Glutamatergic neuron (in vitro differentiated cells): Measurements from ENCODE around the gene PFKFB2. TPM values are rescaled to one million over a fixed set of nuclear protein-coding genes. Genes with fewer than 3 reads are reported as not detected.

Source experiments
- DNase-seq: peaks from one replicate; pipeline ENCODE4 v3.0.0; 2022
- H3K27ac Mint-ChIP-seq: one replicate; pipeline ENCODE4 v1.8.0; 2020; ENCODE audit warnings: mild to moderate bottlenecking, mixed read lengths, inconsistent platforms; ENCODE audit not compliant: unreplicated experiment
- H3K27me3 Mint-ChIP-seq: one replicate; pipeline ENCODE4 v1.8.0; 2020; ENCODE audit warnings: mild to moderate bottlenecking, moderate library complexity, mixed read lengths, inconsistent platforms; ENCODE audit not compliant: unreplicated experiment
- H3K36me3 Mint-ChIP-seq: one replicate; pipeline ENCODE4 v1.8.0; 2020; ENCODE audit warnings: mild to moderate bottlenecking, mixed read lengths, inconsistent platforms; ENCODE audit not compliant: unreplicated experiment
- H3K4me1 Mint-ChIP-seq: one replicate; pipeline ENCODE4 v1.8.0; 2020; ENCODE audit warnings: mild to moderate bottlenecking, low read depth, mixed read lengths, inconsistent platforms; ENCODE audit not compliant: unreplicated experiment
- H3K4me3 Mint-ChIP-seq: one replicate; pipeline ENCODE4 v1.8.0; 2020; ENCODE audit warnings: mild to moderate bottlenecking, mixed read lengths, inconsistent platforms; ENCODE audit not compliant: unreplicated experiment
- H3K9me3 Mint-ChIP-seq: one replicate; pipeline ENCODE4 v1.8.0; 2020; ENCODE audit warnings: mild to moderate bottlenecking, moderate library complexity, mixed read lengths, inconsistent platforms; ENCODE audit not compliant: unreplicated experiment
- total RNA-seq: library from RNA; stranded (reverse); fragmentation: NEBNext Ultra II Directional; extraction: Animal tissue kit (Norgen Biotek cat#: 25700); gene quantifications from one replicate; pipeline ENCODE4 v1.2.1, GENCODE V29; 2021; ENCODE audit not compliant: unreplicated experiment
- TF ChIP-seq, protein P1 (sequence below): fragments of 200-600 bp; sonication (generic); IDR thresholded peaks from one replicate; pipeline ENCODE4 v1.5.0; 2021; ENCODE audit not compliant: partially characterized antibody, unreplicated experiment

PFKFB2 gene
- total RNA-seq, 1 donor from 2014 or later, result 3.6 TPM

DNA sequence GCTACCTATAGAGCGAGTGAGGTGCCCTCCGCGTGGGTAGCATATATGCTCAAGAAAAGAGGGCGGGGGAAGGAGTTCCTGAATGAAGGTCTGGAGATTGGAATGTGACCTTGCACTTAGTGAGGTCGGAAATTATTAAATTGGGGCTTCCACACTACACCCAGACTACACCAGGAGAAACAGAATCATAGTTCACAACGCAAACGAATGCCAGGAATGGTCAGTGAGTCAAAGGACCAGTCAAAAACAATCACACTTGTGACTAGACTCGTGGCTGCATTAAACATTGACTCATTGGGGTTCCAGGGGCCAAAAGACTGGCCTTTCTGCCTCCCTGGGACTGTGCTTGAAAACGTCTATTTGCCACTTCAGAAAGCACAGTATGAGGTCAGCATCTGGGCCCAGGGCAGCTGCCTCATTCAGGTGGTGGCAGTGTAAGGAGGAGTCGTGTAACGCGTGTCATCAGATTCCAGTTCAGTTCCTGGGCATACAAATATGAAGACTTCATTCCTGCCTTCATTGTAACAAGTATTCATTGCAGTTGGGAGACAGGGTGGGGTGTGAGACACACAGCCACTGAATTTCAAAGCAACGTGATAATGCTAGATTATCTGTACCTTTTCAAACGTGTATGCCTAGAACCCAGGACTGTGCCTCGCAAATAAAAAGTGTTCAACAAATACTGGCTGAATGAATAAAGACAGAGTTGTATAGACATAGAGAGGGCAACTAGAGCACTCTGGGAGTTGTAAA, 1.7 kb upstream of the PFKFB2 start, which contains the start of gene YOD1:
YOD1 (minus strand) TSS at position 18 of the 753 bp plus-strand sequence. CDS start 178 bp downstream, outside the sequence.
- no peaks in the 10 kb centered on the region for H3K36me3 Mint-ChIP-seq
- peaks cover 6% of the 10 kb centered on the region for H3K27me3 Mint-ChIP-seq
- H3K4me1 Mint-ChIP-seq, result peaks cover 7% of the 10 kb centered on the region
- TF ChIP-seq, protein P1, sequence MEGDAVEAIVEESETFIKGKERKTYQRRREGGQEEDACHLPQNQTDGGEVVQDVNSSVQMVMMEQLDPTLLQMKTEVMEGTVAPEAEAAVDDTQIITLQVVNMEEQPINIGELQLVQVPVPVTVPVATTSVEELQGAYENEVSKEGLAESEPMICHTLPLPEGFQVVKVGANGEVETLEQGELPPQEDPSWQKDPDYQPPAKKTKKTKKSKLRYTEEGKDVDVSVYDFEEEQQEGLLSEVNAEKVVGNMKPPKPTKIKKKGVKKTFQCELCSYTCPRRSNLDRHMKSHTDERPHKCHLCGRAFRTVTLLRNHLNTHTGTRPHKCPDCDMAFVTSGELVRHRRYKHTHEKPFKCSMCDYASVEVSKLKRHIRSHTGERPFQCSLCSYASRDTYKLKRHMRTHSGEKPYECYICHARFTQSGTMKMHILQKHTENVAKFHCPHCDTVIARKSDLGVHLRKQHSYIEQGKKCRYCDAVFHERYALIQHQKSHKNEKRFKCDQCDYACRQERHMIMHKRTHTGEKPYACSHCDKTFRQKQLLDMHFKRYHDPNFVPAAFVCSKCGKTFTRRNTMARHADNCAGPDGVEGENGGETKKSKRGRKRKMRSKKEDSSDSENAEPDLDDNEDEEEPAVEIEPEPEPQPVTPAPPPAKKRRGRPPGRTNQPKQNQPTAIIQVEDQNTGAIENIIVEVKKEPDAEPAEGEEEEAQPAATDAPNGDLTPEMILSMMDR, result no peak
- H3K9me3 Mint-ChIP-seq, result peaks cover 4% of the 10 kb centered on the region
- no peak for DNase-seq
- peak within 1 kb of the TSS; percentile 100 for H3K4me3 Mint-ChIP-seq
- H3K27ac Mint-ChIP-seq, result peak within 1 kb of the TSS; percentile 98

- Mint-ChIP-seq H3K27me3 (peaks cover 6% of the 10 kb centered on the region), H3K4me1 (peaks cover 13% of the 10 kb centered on the region), H3K36me3 (no peaks in the 10 kb centered on the region), H3K4me3 (peak overlapping the region; percentile 37), H3K9me3 (peaks cover 4% of the 10 kb centered on the region), H3K27ac (no peak overlapping the region)
- DNase-seq, result no peak
- TF ChIP-seq, protein P1, result no peak
Observed at GRCh38 chr1:207054491-207054890, 1.4 kb downstream of the PFKFB2 start.

DNA sequence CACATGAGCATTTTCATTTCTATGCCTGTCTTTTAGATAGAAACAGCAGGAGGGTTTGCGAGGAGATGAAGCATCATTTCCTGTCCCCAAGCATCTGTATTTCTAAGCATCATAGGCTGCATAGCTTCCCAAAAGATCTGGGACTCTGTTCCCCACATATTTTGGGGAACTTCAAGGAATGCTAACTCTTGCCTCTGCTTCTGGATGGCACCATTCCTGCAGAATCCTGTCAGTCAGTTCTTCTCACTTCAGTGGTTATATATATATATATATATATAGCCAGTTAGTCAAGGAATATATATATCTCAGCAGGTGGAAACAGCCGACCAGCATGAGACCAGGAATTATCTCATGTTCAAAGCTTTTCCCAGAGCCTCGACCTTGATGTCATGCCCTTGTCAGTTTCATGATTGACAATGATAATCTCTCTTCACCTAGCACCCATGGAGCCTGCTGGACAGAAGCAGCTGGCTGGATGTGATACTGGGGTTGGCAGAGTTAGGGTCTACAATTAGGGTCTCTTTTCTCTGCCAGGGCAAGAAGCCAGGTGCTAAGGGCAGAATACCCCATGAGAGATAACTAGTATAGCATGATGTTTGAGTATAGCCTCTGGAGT, 2.4 kb downstream of the PFKFB2 start:
- Mint-ChIP-seq H3K27me3 (peaks cover under 1% of the 10 kb centered on the region), H3K36me3 (no peaks in the 10 kb centered on the region), H3K4me1 (peaks cover 12% of the 10 kb centered on the region), H3K4me3 (no peak overlapping the region), H3K27ac (no peak overlapping the region), H3K9me3 (peaks cover under 1% of the 10 kb centered on the region)
- DNase-seq, result no peak
- TF ChIP-seq, protein P1, result no peak

GRCh38 chr1:207056673-207057072, 3.6 kb downstream of the PFKFB2 start:
- TF ChIP-seq, protein P1, result no peak
- DNase-seq, result no peak
- no peaks in the 10 kb centered on the region for H3K9me3 Mint-ChIP-seq
- no peaks in the 10 kb centered on the region for H3K36me3 Mint-ChIP-seq
- peaks cover 10% of the 10 kb centered on the region for H3K4me1 Mint-ChIP-seq
- no peak overlapping the region for H3K4me3 Mint-ChIP-seq
- H3K27me3 Mint-ChIP-seq, result no peaks in the 10 kb centered on the region
- H3K27ac Mint-ChIP-seq, result no peak overlapping the region

GRCh38 chr1:207058252-207058651, 5.2 kb downstream of the PFKFB2 start:
- Mint-ChIP-seq H3K9me3 (no peaks in the 10 kb centered on the region), H3K27ac (no peak overlapping the region), H3K27me3 (no peaks in the 10 kb centered on the region), H3K4me3 (no peak overlapping the region), H3K36me3 (no peaks in the 10 kb centered on the region), H3K4me1 (peaks cover 8% of the 10 kb centered on the region)
- TF ChIP-seq, protein P1, result no peak
- DNase-seq, result no peak
